ENCODE measurements around the gene SLC9C2.

GRCh38 chr1:173603056-173603591, at the start of gene SLC9C2:
- no peak for TF ChIP-seq CTCF (IDR thresholded peaks at IDR 0.05)
- TF ChIP-seq POLR2A (IDR thresholded peaks at IDR 0.05) = no peak
